ENCODE measurements around the gene KMT2A. TPM values are rescaled to one million over a fixed set of nuclear protein-coding genes. Genes with fewer than 3 reads are reported as not detected.

KMT2A gene
- total and polyA plus RNA-seq, 10 of the 15 experiments (the other 5 are each of a cell fraction or from before 2014, with no cell fraction given): 6.1 to 56.9 (median 25.4) TPM

DNA sequence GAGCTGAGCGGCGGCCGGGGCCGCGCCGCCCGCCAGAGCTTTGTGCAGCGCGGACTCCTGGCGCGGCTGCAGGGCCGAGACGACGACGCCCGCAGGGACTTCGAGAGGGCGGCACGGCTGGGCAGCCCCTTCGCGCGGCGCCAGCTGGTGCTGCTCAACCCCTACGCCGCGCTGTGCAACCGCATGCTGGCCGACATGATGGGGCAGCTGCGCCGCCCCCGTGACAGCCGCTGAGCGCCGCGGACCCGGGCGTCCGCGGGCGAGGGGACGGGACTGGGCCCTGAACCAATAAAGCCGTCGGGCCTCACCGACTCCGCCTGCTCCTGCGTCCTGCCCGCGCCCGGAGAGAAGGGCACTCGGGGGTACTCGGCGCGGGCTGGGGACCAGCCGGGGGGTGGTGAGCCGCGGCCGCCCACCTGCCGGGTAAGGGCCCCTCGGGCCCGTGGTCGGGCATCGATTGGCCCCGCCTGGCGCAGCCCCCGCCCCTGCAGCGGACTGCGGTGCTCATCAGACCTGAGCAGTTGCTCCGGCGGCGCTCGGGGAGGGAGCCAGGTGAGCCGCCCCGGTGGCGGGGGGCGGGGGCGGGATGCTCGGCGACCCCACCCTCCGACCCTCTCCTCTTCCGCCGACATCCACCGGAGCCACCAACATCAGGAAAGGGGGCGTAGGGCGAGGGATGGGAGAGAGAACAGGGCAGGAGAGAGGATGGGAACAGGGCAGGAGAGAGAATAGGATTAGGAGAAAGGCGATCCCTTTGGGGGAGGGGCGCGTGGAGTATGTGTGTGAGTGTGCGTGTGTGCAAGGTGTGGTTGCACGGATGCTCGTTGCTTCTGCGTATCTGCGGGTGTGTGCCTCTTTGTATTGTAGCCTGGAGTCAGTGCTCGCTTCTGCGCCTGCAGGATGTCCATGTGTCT, 94.6 kb downstream of the KMT2A start, which contains the start of gene TMEM25:
TSS of gene TMEM25 (plus strand) at position 510 of the 914 bp plus-strand sequence. CDS start 610 bp downstream, outside the sequence.
- Histone ChIP-seq H3K36me3 (ENCODE audit: control insufficient read depth in 2 of 2, insufficient read depth in 2 of 2, low read length in 1 of 2) (0 out of 4 replicates have a peak, but pooled peaks cover 0 to 3% of the 10 kb centered on the region in 2 experiments), H2AFZ (ENCODE audit: control insufficient read depth, low read depth, low read length) (peak within 1 kb of the TSS; percentile 92), H3K27ac (ENCODE audit: control insufficient read depth, insufficient read depth) (no peak within 1 kb of the TSS), H3K27me3 (replicated peaks in 1 of 2; ENCODE audit: control insufficient read depth in 2 of 2, insufficient read depth in 2 of 2, low read length in 1 of 2) (no peaks in the 10 kb centered on the region), H3K4me3 (peak within 1 kb of the TSS; percentile 86), H3K9me3 (replicated peaks; ENCODE audit: control insufficient read depth, insufficient read depth, low read length) (no peaks in the 10 kb centered on the region), H3K4me1 (ENCODE audit: control insufficient read depth, insufficient read depth, low read length) (0 out of 2 replicates have a peak, but pooled peaks cover 3% of the 10 kb centered on the region), H3K9ac (ENCODE audit: control insufficient read depth, insufficient read depth, low read length) (peak within 1 kb of the TSS; percentile 53), H3K4me2 (ENCODE audit: control insufficient read depth, insufficient read depth) (peak within 1 kb of the TSS; percentile 95), H3K79me2 (ENCODE audit: control insufficient read depth, insufficient read depth, low read length) (no peaks in the 10 kb centered on the region), H4K20me1 (ENCODE audit: control insufficient read depth, insufficient read depth) (no peaks in the 10 kb centered on the region; the same call in 1 of the 2 replicates)
- ChIA-PET CTCF (interaction anchor here (1.6 kb wide), 1 partner anchor 88 kb away, joined by 4 read pairs; no protein-coding TSS in a partner anchor), SMC1A (ENCODE audit: uncharacterized antibody, unreplicated experiment) (no interaction called here), POLR2A (no interaction called here), RAD21 (ENCODE audit: unreplicated experiment) (interaction anchor here (1.2 kb wide), 1 partner anchor 39 kb away, joined by 4 read pairs; no protein-coding TSS in a partner anchor)
- in situ Hi-C loops (cut with MboI) (no loop called here), intact Hi-C loops (cut with micrococcal nuclease; ENCODE audit: unreplicated experiment) (loop anchor here (5.0 kb wide), 1 partner anchor 36 kb away; the partner anchor contains the start of gene IFT46)
- under 1% methylated on average over 78 of the region's 94 CpGs for WGBS (ENCODE audit: insufficient coverage, insufficient replicate concordance, low lambda C conversion rate, missing lambda C conversion rate)
- no peak for FAIRE-seq
- ATAC-seq: peak; percentile 92
- DNase-seq (ENCODE audit: low read depth, low spot score): no peak
- no TSS peak for BruUV-seq (replicated peaks)
- TF ChIP-seq, protein P1, sequence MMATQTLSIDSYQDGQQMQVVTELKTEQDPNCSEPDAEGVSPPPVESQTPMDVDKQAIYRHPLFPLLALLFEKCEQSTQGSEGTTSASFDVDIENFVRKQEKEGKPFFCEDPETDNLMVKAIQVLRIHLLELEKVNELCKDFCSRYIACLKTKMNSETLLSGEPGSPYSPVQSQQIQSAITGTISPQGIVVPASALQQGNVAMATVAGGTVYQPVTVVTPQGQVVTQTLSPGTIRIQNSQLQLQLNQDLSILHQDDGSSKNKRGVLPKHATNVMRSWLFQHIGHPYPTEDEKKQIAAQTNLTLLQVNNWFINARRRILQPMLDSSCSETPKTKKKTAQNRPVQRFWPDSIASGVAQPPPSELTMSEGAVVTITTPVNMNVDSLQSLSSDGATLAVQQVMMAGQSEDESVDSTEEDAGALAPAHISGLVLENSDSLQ (IDR thresholded peaks at IDR 0.05): no peak
- 0 out of 2 replicates have a peak, but pooled peaks have one; percentile 67 for TF ChIP-seq SIN3A (IDR thresholded peaks at IDR 0.05; ENCODE audit: low read depth, low read length)
- TF ChIP-seq MYC (IDR thresholded peaks at IDR 0.05; ENCODE audit: insufficient read depth, insufficient read length, insufficient replicate concordance, low read length, severe bottlenecking): peak; percentile 77
- TF ChIP-seq NR2F1 (conservative IDR thresholded peaks at IDR 0.05): peak; percentile 49
- no peak for TF ChIP-seq KLF5 (IDR thresholded peaks at IDR 0.05; ENCODE audit: partially characterized antibody)
- no peak for TF ChIP-seq WRNIP1 (IDR thresholded peaks at IDR 0.05; ENCODE audit: borderline replicate concordance, low read depth, low read length)
- 0 out of 2 replicates have a peak, but pooled peaks have one; percentile 24 for TF ChIP-seq ZNF207 (IDR thresholded peaks at IDR 0.05; ENCODE audit: borderline replicate concordance)
- TF ChIP-seq SP1 (IDR thresholded peaks at IDR 0.05; ENCODE audit: low read depth, low read length): peak; percentile 64
- TF ChIP-seq PBX3 (IDR thresholded peaks at IDR 0.05; ENCODE audit: insufficient replicate concordance, low read depth, low read length): no peak
- no peak for TF ChIP-seq ZSCAN29 (IDR thresholded peaks at IDR 0.05)
- TF ChIP-seq POLR2AphosphoS5 (IDR thresholded peaks at IDR 0.05; ENCODE audit: low read length): no peak
- peak; percentile 35 to 69 for TF ChIP-seq BHLHE40 (IDR thresholded peaks at IDR 0.05; ENCODE audit: borderline replicate concordance in 1 of 2, low read depth in 2 of 2, low read length in 1 of 2)
- no peak for TF ChIP-seq MYB (IDR thresholded peaks at IDR 0.05; ENCODE audit: borderline replicate concordance, low read depth, low read length)
- TF ChIP-seq, protein P2, sequence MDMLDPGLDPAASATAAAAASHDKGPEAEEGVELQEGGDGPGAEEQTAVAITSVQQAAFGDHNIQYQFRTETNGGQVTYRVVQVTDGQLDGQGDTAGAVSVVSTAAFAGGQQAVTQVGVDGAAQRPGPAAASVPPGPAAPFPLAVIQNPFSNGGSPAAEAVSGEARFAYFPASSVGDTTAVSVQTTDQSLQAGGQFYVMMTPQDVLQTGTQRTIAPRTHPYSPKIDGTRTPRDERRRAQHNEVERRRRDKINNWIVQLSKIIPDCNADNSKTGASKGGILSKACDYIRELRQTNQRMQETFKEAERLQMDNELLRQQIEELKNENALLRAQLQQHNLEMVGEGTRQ (IDR thresholded peaks at IDR 0.05; ENCODE audit: borderline replicate concordance, low read depth, low read length): no peak
- no peak for TF ChIP-seq ZNF592 (IDR thresholded peaks at IDR 0.05)
